HepG2 (cell line): ENCODE results near the gene WNT9A. TPM values are rescaled to one million over a fixed set of nuclear protein-coding genes. Genes with fewer than 3 reads are reported as not detected.
"Not testable (repeated sequence)": the region's sequence is repeated elsewhere in the genome, so short reads cannot be mapped to it uniquely, and the experiment has no call there.

Experiments used
- ATAC-seq: fragments of 200-7000 bp; cut with Tn5 transposase; 3 replicates; pipeline ENCODE4 v1.9.1; 2020; ENCODE audit warnings: mild to moderate bottlenecking, moderate library complexity
- BruUV-seq: library from RNA; stranded (reverse); fragments of 400-500 nt; replicated peaks from 2 replicates; lab custom pipeline; 2021; lab: Mats Ljungman, UMichigan
- CTCF ChIA-PET: fragments of 300-600 bp; formaldehyde crosslinking; extraction: SDS; loops from one replicate; lab custom pipeline; 2021; ENCODE audit warnings: low total read pairs, inconsistent platforms, low intra/inter-chr PET ratio; lab: Yijun Ruan, JAX
- POLR2A ChIA-PET: fragments of 350-600 bp; sonication (Branson Sonifier 250); formaldehyde crosslinking; loops from one replicate; lab custom pipeline; 2020; ENCODE audit warnings: antibody characterized with exemption, inconsistent platforms; lab: Yijun Ruan, JAX
- DNase-seq: peaks from one replicate; pipeline ENCODE4 v3.0.0-alpha.2; 2015; ENCODE audit warnings: low spot score
- FAIRE-seq: peaks from 3 replicates; lab custom pipeline; 2011; peaks lifted over from hg19 to GRCh38; lab: Jason Lieb, UNC
- H2AFZ ChIP-seq: one replicate; pipeline ENCODE4 v1.6.1; 2011; ENCODE audit warnings: low read length, inconsistent platforms
- H3K27ac ChIP-seq: fragments of 300-600 bp; 3 replicates; pipeline ENCODE4 v1.8.0; 2011; ENCODE audit warnings: mixed run types, mild to moderate bottlenecking, mixed read lengths, low read length, inconsistent platforms; ENCODE audit not compliant: insufficient read depth; ENCODE audit errors: extremely low read length
- H3K27me3 ChIP-seq, 2 experiments: fragments of 200-600 bp in 1 of 2; 2 replicates in 1 of 2; 3 replicates in 1 of 2; pipeline versions ENCODE4 v1.6.0 to v1.8.0; 2011; ENCODE audit warnings: low read length in 2 of 2, mild to moderate bottlenecking in 2 of 2, moderate library complexity in 2 of 2, inconsistent platforms in 1 of 2; ENCODE audit not compliant: insufficient read depth in 2 of 2, control insufficient read depth in 1 of 2
- H3K36me3 ChIP-seq, 2 experiments: fragments of 200-600 bp in 1 of 2; replicated peaks in 1 of 2; 2 replicates in 1 of 2; 3 replicates in 1 of 2; pipeline versions ENCODE4 v1.5.1 to v1.8.0; 2011; ENCODE audit warnings: low read length in 2 of 2, inconsistent platforms in 1 of 2; ENCODE audit not compliant: insufficient read depth in 2 of 2, control insufficient read depth in 1 of 2
- H3K4me1 ChIP-seq: 2 replicates; pipeline ENCODE4 v1.5.1; 2012; ENCODE audit warnings: low read length, inconsistent platforms; ENCODE audit not compliant: insufficient read depth
- H3K4me2 ChIP-seq: 2 replicates; pipeline ENCODE4 v1.6.0; 2011; ENCODE audit warnings: low read depth, low read length, inconsistent platforms
- H3K4me3 ChIP-seq, 3 experiments: fragments of 200-600 bp in 1 of 3; sonication (generic), shearing (Covaris generic) in 1 of 3; replicated peaks in 1 of 3; 2 replicates each; pipeline ENCODE4 v1.5.1; 2011 to 2016; ENCODE audit warnings: low read length in 3 of 3, inconsistent platforms in 2 of 3, low read depth in 2 of 3, mild to moderate bottlenecking in 2 of 3, control low read depth in 1 of 3, mixed read lengths in 1 of 3; ENCODE audit not compliant: insufficient read depth in 1 of 3
- H3K79me2 ChIP-seq: one replicate; pipeline ENCODE4 v1.6.1; 2011; ENCODE audit warnings: low read length, inconsistent platforms; ENCODE audit not compliant: insufficient read depth
- H3K9ac ChIP-seq: 2 replicates; pipeline ENCODE4 v1.6.0; 2011; ENCODE audit warnings: mild to moderate bottlenecking, low read depth, low read length, inconsistent platforms; ENCODE audit not compliant: insufficient read depth
- H3K9me3 ChIP-seq: 2 replicates; pipeline ENCODE4 v1.5.1; 2012; ENCODE audit warnings: mild to moderate bottlenecking, low read length
- H4K20me1 ChIP-seq: 2 replicates; pipeline ENCODE4 v1.6.0; 2011; ENCODE audit warnings: inconsistent platforms, mild to moderate bottlenecking, low read length, moderate library complexity; ENCODE audit not compliant: insufficient read depth
- HNRNPK ChIP-seq: fragments of 200-400 bp; formaldehyde crosslinking; IDR thresholded peaks from 2 replicates; pipeline ENCODE4 v1.6.1; 2018; ENCODE audit warnings: low read length, low read depth, moderate library complexity, mild to moderate bottlenecking; ENCODE audit not compliant: poor library complexity, severe bottlenecking
- PCBP2 ChIP-seq: fragments of 200-400 bp; formaldehyde crosslinking; optimal IDR thresholded peaks from 2 replicates; pipeline ENCODE3; 2018; ENCODE audit warnings: low read length, low read depth; ENCODE audit not compliant: poor library complexity, severe bottlenecking
- REPIN1 ChIP-seq: sonication (generic); formaldehyde crosslinking; IDR thresholded peaks from 2 replicates; pipeline ENCODE4 v1.8.0; 2022; ENCODE audit warnings: missing genetic modification reagents, low read depth, mild to moderate bottlenecking, borderline replicate concordance
- WGBS: methylation state at CpG from one replicate; pipeline ENCODE4 v1.1.6; 2017; ENCODE audit warnings: low lambda C conversion rate; 5-methylcytosine and 5-hydroxymethylcytosine counted together
- in situ Hi-C: cut with HindIII; loops from 2 replicates; pipeline ENCODE4 v1.10.0; 2017; ENCODE audit warnings: low pct_unique_long_range_greater_than_20kb; ENCODE audit not compliant: extremely low pct_ligation_motif_present
- intact Hi-C: fragments of 100-400 bp; cut with micrococcal nuclease; formaldehyde crosslinking; loops from one replicate; pipeline ENCODE4 v1.10.0; 2022; ENCODE audit not compliant: unreplicated experiment
- polyA plus RNA-seq, 8 experiments: library from polyadenylated mRNA; depleted of rRNA in 3 of 8; stranded (reverse) in 7 of 8; unstranded in 1 of 8; fragments of >200 nt; fragmentation: Illumina TruSeq in 4 of 8; extraction: Trizol in 4 of 8; gene quantifications; 2 replicates each; pipeline versions ENCODE4 v1.2.1 to v1.2.3, GENCODE V29; 2011 to 2016; ENCODE audit warnings: low read depth in 4 of 8, missing spikeins in 1 of 8, mixed read lengths in 1 of 8; ENCODE audit not compliant: insufficient read depth in 1 of 8
- total RNA-seq, 5 experiments: library from RNA; depleted of rRNA; stranded (reverse); fragments of >200 nt; fragmentation: Illumina TruSeq; extraction: Trizol; gene quantifications; 2 replicates each; pipeline ENCODE4 v1.2.3, GENCODE V29; 2016; ENCODE audit warnings: low read depth in 1 of 5

WNT9A gene
- total and polyA plus RNA-seq, 2 of the 13 experiments (the other 11 are each of a cell fraction or from before 2014, with no cell fraction given) = 0.04 TPM; not detected in 1

- Histone ChIP-seq H3K4me3 (no peak overlapping the region), H3K4me2 (no peak overlapping the region), H3K9ac (no peak overlapping the region), H3K27ac (no peak overlapping the region), H2AFZ (no peak overlapping the region)
- WGBS = 17% methylated on average over 9 of the region's 10 CpGs
- no peak for FAIRE-seq
- BruUV-seq = no TSS peak
- no peak for TF ChIP-seq REPIN1 (CRISPR knock-in tag)
- TF ChIP-seq, all 625 proteins: peak for 0
- H3K9me3 ChIP-seq = no peaks in the 10 kb centered on the region
- POLR2A ChIA-PET = no interaction called here
- H3K4me1 ChIP-seq = no peaks in the 10 kb centered on the region
- no peaks in the 10 kb centered on the region for H3K79me2 ChIP-seq
- H4K20me1 ChIP-seq = no peaks in the 10 kb centered on the region
- DNase-seq (no peak), ATAC-seq (no peak)
- in situ Hi-C loops = no loop called here
- no peaks in the 10 kb centered on the region for H3K36me3 ChIP-seq
- H3K27me3 ChIP-seq = peaks cover 2 to 34% of the 10 kb centered on the region in 2 experiments; a peak in 3 of 5 replicates
- intact Hi-C loops = no loop called here
- CTCF ChIA-PET = no interaction called here
Measured at GRCh38 chr1:227910511-227911153, 37.1 kb downstream of the WNT9A start.

GRCh38 chr1:227909923-227910328, 37.8 kb downstream of the WNT9A start:
- FAIRE-seq, intact Hi-C loops, ATAC-seq, POLR2A ChIA-PET, H4K20me1 ChIP-seq, H3K4me2 ChIP-seq, H3K36me3 ChIP-seq, DNase-seq, H2AFZ ChIP-seq, in situ Hi-C loops, H3K4me1 ChIP-seq, H3K27ac ChIP-seq, H3K9me3 ChIP-seq, H3K4me3 ChIP-seq, BruUV-seq, H3K79me2 ChIP-seq, H3K9ac ChIP-seq, CTCF ChIA-PET: not testable (repeated sequence)
- TF ChIP-seq PCBP2 (peak; percentile 58), HNRNPK (peak; percentile 31)
- peaks cover 0 to 34% of the 10 kb centered on the region in 2 experiments; a peak in 3 of 5 replicates for H3K27me3 ChIP-seq
- 17% methylated on average over 5 of the region's 8 CpGs for WGBS
